OCI-LY1 (cell line): ENCODE measurements around the gene CHSY1.

ENCODE experiments used
- CTCF ChIP-seq: fragments of 200-600 bp; sonication (generic), shearing (Covaris generic); IDR thresholded peaks from 2 replicates; pipeline ENCODE4 v1.5.1; 2017; ENCODE audit warnings: mild to moderate bottlenecking, antibody characterized with exemption, low read length, moderate library complexity, mixed read lengths
- EZH2 ChIP-seq: fragments of 200-600 bp; sonication (generic), shearing (Covaris generic); IDR thresholded peaks from 2 replicates; pipeline ENCODE4 v1.8.0; 2017; ENCODE audit warnings: borderline replicate concordance, mixed run types, mild to moderate bottlenecking, antibody characterized with exemption, low read length, moderate library complexity, mixed read lengths

- TF ChIP-seq CTCF (no peak), EZH2 (no peak)
These were observed 36.2 kb downstream of the CHSY1 start for GRCh38 chr15:101215681-101216080.
